HG02759 (cell line): ENCODE data around the gene NKX2-1.
"Not testable (repeated sequence)": the region's sequence is repeated elsewhere in the genome, so short reads cannot be mapped to it uniquely, and the experiment has no call there.

ENCODE experiments used
- ATAC-seq: cut with Tn5 transposase; IDR thresholded peaks from one replicate; pipeline ENCODE4 v1.9.1; 2021; ENCODE audit warnings: mild to moderate bottlenecking, moderate library complexity; ENCODE audit not compliant: unreplicated experiment

The NKX2-1 gene

DNA sequence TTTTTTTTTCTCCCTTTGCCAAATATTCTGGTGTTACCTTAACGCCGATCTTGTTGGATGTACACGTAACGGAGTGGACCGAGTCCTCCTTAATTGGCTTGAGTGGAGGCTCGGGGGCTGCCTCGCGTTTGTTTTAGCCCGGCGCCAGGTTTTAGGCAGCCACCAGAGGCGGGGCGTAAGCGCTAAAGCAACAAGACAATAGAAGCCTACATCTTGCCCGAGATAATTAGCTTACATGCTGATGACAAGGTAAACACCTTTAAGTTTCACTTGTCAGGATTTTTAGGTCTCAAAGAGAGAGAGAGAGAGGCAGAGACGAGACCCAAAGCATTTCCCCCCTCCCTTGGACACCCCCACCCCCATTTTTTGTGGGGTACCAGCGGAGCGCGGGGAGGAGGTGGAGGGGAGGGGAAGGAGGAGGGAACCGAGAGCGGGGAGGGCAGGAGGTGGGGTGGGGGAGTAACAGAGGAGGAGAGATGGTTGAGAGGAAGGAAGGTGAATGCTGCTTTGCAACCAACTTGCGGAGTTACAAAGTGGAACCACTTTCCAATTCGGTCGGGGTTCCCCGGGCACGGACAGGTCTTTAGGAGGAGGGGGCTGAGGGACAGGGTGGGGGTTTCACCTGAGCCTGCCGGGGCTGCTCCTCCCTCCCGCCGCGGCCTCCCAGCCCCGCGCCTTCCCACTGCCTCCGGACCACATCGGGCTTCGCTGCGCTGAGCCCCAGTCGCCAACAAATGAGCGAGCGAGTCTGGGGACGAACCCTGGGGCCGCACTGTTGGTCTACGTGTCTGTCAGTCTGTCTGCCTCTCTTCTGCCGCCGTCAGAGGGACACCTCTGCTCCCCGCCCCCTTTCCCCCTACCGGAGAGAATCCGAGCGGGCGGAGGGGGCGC is at the start of gene NKX2-1:
Gene NKX2-1 (minus strand): TSS at position 802 of the 891 bp plus-strand sequence. CDS start 103 bp downstream, at position 699.
- no peak for ATAC-seq

DNA sequence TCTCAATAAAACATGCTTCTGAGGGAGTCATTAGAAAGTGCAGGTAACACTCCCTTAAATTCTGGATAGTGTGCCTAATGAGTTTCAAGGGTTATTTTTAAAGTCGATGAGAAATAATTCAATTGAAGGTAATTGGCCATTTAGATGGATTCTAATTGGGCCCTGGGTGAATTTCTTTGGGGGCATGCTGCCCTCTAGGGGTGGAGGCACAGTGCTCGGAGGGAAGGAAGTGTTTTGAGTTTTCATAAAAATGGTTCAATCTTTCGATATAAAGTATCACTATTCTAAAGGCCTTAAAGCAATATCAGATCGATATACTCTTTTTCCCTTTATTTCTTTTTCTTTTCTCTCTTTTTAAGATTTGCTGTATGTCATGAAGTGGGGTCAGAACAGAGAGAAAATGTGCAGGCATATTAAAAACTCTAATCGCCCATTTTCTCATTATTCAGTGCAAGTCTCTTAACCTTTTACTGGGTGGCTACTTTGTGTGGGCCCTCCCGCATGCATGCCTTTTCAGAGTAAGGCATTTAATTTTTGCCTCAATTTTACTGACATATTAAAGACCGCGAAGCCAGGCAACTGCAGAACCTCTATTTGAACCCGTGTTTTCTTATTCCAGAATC is 36.9 kb upstream of the NKX2-1 start:
- ATAC-seq: no peak

DNA sequence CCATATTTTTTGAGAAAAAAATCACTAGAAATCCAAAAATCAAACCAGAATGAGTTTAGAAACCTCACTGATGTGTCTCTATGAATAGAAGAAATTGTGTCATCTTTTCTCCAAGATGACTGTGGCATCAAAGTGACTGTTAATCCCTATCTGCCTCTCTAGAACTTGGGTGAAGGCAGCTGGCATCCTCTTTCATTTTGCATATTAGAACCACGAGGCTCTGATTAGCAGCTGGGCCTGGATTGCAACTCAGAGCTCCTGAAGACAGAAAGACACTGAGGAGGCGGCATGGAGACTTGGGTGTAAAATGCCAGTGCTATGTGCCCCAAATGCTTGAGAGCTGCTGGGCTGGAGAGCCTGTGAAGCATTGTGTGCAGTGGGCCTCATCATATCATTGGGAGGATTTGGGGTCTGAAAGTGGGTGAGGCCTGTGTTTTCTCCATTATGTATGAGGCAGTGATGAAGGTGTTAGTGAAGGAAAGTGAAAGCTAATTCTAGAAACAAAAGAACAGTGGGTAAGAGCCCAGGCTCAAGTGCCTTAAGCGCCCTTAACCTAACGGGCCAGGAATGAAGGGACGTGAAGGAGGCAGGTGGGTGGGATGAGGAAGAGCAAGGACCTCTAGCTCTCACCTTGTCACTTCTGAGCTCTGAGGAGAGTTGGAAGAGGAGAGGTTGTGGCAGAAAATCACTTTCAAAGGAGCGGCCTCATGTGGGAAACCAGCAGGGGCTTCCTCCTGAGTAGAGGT is 36.1 kb upstream of the NKX2-1 start:
- ATAC-seq: no peak

DNA sequence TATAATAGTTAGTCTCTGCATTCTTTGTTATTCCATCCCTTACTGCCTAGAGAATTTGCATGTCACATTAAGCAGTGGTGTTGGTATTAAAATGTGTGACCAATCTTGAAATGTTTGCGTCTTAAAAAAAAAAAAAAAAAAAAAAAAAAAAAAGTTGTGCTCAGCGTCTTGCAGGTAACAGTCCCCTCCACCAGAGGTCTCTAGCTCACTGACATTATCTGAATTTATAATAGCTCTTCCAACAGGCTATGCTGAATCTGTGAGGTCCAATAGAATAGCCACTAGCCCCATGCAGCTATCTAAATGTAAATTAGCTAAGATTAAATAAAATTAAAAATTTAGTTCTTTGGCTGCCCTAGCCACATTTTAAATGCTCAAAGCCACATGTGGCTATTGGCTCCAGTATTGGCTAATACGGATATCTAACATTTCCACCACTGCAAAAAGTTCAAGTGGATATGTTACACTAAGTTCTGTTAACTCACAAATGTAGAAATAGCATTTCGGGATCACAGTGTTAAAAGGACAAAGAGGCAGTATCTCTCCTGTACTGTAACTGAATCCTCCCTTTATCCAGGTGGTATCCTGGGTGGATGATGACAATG is 33.7 kb upstream of the NKX2-1 start:
- ATAC-seq: no peak

DNA sequence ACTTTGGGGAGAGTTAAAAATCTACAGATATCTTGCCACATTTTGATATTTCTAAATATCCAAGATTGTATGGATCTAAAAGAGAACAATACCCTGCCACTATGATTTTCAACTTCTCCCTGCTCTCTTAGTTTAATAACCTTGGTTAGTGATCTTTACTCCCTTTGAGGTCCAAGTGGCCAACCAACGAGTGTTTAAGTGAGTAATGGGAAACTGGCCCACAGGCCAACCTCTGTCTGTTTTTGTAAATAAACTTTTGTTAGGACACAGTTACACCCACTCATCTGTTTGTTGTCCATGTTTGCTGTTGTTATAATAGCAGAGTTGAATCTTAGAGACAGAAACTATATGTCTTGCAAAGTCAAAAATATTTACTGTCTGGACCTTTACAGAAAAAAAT is 30.9 kb upstream of the NKX2-1 start:
- no peak for ATAC-seq

DNA sequence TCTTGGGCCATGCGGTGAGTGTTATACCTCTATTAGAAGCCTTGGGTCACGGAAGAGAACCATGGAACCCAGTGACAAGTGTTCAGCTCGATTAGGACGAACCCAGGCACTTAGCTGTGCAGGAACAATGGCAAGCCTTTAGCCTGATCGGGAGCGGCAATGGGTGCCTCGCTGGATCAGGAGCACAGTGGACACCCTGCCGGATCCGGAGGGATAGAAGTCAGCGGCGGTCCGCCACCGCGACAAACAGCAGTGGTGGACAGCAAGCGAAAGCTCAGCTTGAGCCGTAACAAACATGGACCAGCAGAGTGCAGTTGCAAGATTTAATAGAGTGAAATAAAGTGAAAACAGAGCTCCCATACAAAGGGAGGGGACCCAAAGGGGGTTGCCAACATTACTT is 24.2 kb upstream of the NKX2-1 start:
- not testable (repeated sequence) for ATAC-seq

DNA sequence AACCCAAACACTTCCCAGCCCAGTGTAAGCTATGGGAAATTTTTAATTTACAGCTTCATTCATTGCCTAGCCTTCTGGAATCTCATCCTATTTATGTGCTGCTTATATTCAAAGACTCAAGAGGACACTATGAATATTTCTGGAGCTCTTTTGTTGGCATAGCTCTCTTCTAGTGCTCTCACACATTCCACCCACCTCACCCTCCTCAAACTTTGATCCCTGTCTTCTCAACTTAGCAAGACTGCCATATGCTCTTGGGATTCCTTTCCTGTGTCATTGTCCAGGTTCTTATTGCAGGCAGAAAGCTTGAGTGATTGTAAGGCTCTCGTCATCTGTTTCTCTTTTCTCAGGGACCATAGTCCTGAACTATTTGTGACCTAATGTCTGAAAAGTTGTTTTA is 18.0 kb upstream of the NKX2-1 start:
- ATAC-seq: no peak

DNA sequence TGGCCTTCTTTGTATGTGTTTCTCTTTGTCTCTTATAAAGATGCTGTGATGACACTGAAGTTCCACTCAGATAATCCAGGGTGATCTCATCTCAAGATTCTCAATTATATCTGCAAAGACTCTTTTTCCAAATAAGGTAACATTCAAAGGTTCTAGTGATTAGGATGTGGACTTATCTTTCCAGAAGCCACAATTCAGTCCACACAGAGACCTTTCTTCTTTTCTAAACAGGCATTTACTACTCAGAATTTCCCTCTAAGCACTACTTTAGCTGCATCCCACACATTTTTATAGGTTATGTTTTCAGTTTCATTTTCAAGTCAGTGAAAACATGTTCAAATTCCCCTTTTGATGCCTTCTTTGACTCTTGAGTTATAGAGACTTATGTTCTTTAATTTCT is 9.0 kb upstream of the NKX2-1 start:
- ATAC-seq: no peak

DNA sequence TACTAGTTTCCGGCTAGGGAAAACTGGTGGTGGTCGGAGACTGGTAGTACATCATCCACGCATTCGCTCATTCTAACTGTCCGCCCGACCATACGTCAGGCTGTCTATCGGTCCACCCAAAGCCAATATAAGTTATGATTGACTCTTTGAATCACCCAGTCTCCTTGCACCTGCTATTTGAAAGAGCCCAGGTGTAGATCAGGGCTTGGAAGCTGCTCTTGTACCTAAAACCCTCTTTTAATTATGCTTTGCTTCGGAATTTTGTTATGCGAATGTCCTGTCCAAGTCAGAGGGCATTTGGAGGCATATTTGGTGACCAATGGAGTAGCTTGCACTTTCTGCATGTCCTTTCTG is 5.7 kb upstream of the NKX2-1 start:
- no peak for ATAC-seq

DNA sequence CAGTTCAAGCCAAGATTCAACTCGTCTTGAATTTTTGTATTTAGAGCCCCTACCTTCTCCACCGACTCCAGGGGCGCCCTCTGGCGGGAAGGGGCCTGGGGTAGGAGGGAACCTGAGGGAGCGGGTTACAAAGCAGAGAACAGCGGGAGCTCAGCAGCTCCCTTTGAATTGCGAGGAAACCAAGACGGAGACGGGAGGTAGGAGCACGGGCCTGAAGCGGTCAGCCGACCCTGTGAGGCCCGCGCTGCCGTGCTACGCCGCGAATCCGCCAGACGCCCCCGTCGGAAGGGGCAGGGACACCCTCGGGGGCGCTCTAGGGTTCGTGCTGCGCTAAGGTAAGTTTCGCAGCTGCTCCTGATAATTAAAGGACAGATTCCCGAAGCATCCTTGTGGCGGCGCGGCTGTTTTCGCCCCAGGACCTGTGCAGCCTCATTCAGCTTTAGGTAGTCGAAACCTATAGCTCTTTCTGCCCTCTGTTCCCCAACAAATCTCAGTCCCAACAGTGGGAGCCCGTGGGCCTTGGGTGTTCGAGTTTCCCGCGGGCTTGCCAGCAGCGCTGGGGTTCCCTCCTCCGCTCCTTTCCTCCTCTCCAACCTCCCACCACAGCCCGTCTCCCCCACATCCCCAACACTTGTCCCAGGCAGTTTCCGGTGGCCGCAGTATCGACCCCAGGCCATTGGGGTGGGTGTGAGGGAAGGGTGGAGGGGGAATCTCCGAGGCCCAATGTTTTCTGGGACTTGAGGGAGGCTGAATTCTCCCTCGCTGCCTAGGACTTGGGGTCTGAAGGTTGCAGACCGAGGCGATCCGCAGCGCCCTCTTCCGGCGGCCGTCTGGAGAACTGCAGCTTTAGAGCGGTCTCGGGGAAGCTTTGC is 5.1 kb upstream of the NKX2-1 start:
- no peak for ATAC-seq

DNA sequence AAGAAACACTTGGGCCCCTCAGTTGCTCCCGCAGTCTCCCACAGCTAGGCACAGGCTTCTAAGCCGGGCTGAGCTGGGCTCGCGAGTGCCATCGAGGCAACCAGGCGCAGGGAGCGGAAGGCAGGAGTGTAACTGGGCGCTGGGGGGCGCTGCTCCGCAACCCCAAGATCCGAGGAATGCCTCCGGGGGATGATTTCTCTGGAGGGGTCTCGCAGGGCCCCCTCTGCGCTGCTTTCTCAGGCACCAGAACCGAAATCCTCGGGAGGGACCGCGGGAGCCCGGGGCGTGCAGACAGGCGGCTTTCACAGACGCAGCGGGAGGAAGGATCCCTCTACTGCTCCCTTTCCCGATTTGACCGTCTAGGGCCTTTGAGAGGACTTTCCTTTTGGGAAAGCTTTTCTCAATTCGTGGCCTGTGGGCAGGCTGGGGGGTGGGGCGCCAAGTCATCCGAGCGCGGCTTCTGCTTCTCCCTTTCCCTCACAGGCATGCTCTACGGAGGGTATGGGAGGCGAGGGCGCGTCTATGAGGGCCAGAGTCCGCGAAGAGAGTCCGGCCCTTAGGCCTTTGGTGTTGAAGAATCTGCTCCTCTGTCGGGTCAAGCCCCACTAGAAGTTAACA is 4.3 kb upstream of the NKX2-1 start:
- ATAC-seq: no peak

DNA sequence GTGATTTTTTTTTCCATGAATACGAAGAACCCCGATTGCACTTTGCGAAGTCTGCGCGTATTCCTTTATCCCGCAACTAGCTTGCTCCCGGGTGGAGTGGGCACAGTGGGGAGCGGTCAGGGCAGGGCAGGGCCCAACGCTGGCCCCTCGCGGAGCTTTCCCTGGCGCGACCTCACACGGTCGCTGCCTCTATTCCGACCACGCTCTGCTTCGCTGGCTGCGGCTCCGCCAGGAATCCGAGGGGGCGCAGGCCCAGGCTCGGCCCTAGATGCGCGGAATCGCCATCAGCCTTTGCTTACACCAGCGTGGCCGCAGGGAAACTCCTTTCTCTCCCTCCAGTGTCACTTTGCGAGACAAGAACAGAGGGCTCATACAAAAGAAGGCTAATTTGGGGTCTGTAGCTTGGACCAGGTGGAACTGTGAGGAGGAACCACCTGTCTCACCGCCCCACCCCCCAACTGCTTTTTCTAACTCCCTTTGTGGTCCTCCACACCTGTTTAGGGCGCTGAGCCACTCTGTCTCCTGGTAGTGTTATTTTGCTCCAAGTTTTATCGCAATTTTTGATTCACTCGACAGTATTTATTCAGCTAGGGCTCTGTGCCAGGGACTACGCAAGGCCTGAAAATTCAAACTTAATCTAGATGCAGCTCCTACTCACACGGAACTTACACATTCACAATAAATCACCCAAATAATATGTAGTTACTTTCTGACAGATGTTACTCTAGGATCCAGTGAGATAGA is 3.1 kb upstream of the NKX2-1 start:
- no peak for ATAC-seq

DNA sequence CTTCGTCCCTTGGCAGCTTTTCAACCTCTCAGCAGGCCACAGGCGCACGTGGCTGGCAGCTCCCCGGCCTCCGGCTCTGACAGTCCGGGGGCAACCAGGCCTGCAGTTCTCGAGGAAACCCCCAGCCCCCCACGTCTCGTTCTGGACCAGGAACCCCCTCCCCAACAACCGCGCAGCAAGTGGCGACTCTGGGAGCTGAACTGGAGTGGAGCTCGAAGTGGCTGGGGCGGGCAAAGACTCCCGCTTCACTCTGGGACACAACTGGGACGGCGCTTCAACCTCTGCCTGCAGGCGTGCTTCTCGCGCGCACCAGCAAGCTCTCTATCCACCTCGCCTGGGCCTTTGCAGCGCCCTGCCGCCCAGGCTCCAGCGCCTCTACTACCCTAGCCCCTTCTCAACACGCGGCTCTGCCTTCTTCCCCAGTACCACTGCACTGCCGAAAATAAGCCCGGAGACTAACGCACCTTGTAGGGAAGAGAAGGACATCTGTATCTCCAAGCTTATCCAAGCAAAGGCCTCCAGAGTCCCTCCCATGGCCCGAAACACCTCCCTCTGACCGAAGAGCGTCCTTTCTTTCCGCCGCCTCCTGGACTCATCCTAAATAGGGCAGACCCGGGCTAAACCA is 2.4 kb upstream of the NKX2-1 start:
- no peak for ATAC-seq

DNA sequence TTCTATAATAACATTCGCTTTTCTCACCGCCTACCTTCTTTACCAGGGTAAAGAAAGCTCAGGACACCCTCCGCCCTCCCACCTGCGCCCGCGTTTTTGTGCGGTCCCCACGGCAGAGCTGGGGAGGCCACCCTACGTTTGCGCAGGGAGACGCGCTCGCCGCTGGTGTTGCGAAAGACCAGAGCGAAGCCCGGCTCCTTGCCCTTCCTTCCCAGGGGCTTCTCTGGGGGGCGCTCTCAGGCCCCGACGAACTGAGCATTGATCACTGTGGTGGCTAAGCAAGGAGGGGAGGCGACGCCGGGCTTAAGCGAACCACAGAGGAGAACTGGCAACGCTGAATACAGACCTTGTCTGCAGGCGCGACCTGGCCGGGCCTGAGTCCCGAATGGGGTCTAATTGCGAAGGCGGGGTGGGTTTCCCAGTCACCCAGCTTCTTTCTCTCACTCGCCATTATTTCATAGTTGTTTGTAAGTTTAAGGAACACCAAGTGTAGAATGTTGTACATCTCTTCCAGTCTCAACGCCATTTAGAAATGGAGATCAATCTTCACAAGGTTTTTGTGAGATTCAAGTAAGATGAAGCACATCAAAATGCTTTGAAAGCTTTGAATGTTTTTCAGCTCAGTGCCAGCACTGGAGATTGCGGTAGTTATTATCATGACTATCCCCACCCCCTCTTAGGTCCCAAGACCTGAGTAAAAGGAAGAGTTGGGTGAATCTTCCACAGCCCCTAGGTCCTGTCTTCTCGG is 1.7 kb upstream of the NKX2-1 start:
- no peak for ATAC-seq

DNA sequence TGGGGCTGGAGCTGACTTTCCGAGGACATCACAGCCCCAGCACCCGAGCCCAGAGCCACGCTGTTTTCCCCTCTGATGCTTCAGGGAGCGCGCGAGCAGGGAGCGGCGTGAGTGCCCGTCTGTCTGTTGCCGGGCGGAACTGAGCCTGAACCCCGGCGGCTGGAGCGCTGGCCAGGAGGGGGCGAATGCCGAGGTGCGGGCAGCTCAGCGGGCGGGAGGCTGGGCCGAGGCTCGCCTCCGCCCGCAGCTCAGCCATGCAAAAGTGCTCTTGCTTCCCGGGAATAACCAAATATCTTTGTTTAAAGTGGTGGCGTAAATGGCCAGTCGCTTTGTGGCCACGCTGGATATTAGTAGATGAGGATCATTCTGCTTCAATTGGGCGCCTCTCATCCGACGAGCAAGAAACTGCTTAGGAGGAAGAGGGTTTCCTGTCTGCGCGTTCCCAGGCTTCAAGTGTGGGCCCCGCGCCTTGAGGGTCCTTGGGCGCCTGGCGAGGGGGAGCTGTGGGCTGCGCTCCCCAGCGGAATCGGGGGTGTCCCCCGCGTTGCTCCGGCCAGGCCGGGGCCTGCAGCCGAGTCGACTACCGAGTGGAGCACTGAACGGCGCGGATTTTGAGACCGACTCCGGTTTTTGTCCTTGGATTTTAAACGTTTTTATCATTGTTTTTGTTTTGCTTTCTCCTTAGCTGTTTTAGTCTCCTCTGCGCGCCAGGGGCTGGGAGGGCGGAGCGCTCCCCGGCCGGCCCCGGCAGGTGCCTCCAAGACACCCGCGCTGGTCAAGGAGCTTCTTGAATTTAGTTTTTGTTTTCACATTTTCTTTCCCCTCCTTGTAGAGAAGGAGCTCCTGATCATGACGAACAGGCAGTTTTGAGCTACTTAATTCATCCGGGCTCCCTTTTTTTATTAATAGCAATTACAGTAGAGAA is 831 bp upstream of the NKX2-1 start:
- no peak for ATAC-seq

DNA sequence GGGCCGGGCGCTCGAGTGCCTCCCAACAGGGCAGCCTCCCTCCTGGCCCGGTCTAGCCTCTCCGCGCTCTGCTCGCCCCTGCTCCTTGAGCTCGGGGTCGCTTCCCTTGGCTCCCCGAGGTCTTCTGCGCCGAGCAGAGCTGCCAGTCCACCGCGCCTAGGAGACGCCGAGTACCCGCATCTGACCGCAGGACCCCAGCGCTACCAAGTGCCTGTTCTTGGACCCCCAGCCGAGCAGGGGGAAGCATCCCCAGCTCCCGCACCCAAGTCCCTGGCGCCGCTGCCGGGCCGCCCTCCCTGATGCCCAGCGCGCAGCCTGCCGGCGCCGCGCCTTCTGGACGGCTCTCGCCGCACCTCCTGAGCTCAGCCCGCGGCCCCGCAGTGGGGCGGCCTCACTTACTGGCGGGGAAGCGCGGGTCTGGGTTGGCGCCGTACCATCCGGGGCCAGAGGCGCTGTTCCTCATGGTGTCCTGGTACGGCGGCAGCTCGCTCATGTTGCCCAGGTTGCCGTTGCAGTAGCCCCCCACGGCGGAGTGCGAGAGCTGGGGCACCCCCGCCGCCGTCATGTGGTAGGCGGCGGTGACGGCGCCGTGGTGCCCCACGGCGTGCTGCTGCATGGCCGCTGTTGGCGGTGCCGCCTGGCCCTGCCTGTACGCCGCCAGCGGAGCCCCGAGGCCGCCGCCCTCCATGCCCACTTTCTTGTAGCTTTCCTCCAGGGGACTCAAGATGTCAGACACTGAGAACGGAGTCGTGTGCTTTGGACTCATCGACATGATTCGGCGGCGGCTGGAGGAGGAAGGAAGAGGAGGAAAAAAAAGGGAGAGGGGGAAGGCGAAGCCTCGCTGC is 1.2 kb downstream of the NKX2-1 start:
- ATAC-seq: no peak
